Kidney (tissue), 14 donors: ENCODE results near the gene TMEM252. TPM values are rescaled to one million over a fixed set of nuclear protein-coding genes. Genes with fewer than 3 reads are reported as not detected.

Source experiments
- DNase-seq, 5 donors: peaks; one replicate each; pipeline ENCODE4 v3.0.0-alpha.2; 2013 to 2020
- FAIRE-seq: peaks from 2 replicates; lab custom pipeline; 2012; peaks lifted over from hg19 to GRCh38; lab: Jason Lieb, UNC
- H3K27ac ChIP-seq, 2 donors: one replicate each; pipeline ENCODE4 v1.7.0; 2013; ENCODE audit warnings: low read depth in 2 of 2, low read length in 2 of 2, inconsistent platforms in 1 of 2
- H3K27me3 ChIP-seq: one replicate; pipeline ENCODE4 v1.7.1; 2013; ENCODE audit warnings: low read length, inconsistent platforms; ENCODE audit not compliant: control insufficient read depth, insufficient read depth
- H3K36me3 ChIP-seq, 3 donors: one replicate each; pipeline versions ENCODE4 v1.7.0 to v1.7.1; 2013; ENCODE audit warnings: low read length in 3 of 3, control low read depth in 1 of 3, inconsistent platforms in 1 of 3; ENCODE audit not compliant: insufficient read depth in 3 of 3, control insufficient read depth in 2 of 3
- H3K4me1 ChIP-seq, 3 donors: one replicate each; pipeline versions ENCODE4 v1.7.0 to v1.7.1; 2013; ENCODE audit warnings: low read length in 3 of 3, inconsistent platforms in 1 of 3, low read depth in 1 of 3; ENCODE audit not compliant: control insufficient read depth in 2 of 3, insufficient read depth in 2 of 3
- H3K4me3 ChIP-seq, 3 donors: one replicate each; pipeline versions ENCODE4 v1.7.0 to v1.8.1; 2013; ENCODE audit warnings: low read length in 3 of 3, control low read depth in 1 of 3, inconsistent platforms in 1 of 3
- H3K9ac ChIP-seq, 3 donors: one replicate each; pipeline versions ENCODE4 v1.7.0 to v1.7.1; 2013; ENCODE audit warnings: low read length in 3 of 3, control low read depth in 1 of 3, inconsistent platforms in 1 of 3
- H3K9me3 ChIP-seq, 3 donors: one replicate each; pipeline versions ENCODE4 v1.7.0 to v1.7.1; 2013; ENCODE audit warnings: low read length in 3 of 3, control low read depth in 1 of 3, inconsistent platforms in 1 of 3; ENCODE audit not compliant: control insufficient read depth in 2 of 3, insufficient read depth in 1 of 3
- CTCF ChIP-seq: IDR thresholded peaks from 3 replicates; pipeline ENCODE4 v1.5.1; 2012; ENCODE audit warnings: mild to moderate bottlenecking, moderate library complexity, borderline replicate concordance; ENCODE audit not compliant: insufficient read depth; ENCODE audit errors: extremely low read depth
- intact Hi-C: fragments of 100-400 bp; cut with DNase I; formaldehyde crosslinking; loops from one replicate; pipeline ENCODE4 v1.11.1; 2022
- polyA plus RNA-seq: library from polyadenylated mRNA; stranded (reverse); fragments of 350-450 nt; fragmentation: Illumina TruSeq; extraction: RNeasy Lipid Tissue Mini Kit (QIAGEN cat#74804); gene quantifications from one replicate; pipeline ENCODE4 v1.2.3, GENCODE V29; 2014; ENCODE audit warnings: low read depth, low replicate concordance; ENCODE audit not compliant: insufficient read depth
- total RNA-seq: library from RNA; stranded (reverse); fragmentation: NEBNext Ultra II Directional; extraction: Animal tissue kit (Norgen Biotek cat#: 25700); gene quantifications from one replicate; pipeline ENCODE4 v1.2.1, GENCODE V29; 2021
- donor health status: control.
- donor health status: control.
- donor health status: control.
- donor health status: control.
- donor health status: control.
- donor health status: DM: yes; HTN: yes; CAD: no.
- donor health status: Normal renal cell carcinoma (clear cell type).

TMEM252 gene
- total and polyA plus RNA-seq, 2 donors from 2014 or later = 3.4 to 111 TPM

GRCh38 chr9:68493541-68493940 is 47.1 kb downstream of the TMEM252 start:
- intact Hi-C loops = no loop called here
- Histone ChIP-seq H3K27ac (no peak overlapping the region), H3K4me1 (no peaks in the 10 kb centered on the region), H3K9me3 (no peaks in the 10 kb centered on the region), H3K4me3 (no peak overlapping the region), H3K36me3 (no peaks in the 10 kb centered on the region), H3K27me3 (no peaks in the 10 kb centered on the region), H3K9ac (no peak overlapping the region)
- DNase-seq (no peak), FAIRE-seq (no peak)
- TF ChIP-seq CTCF = no peak

GRCh38 chr9:68492806-68493205 is 47.9 kb downstream of the TMEM252 start:
- Histone ChIP-seq H3K27ac (no peak overlapping the region), H3K9ac (no peak overlapping the region), H3K4me3 (no peak overlapping the region), H3K36me3 (no peaks in the 10 kb centered on the region), H3K4me1 (no peaks in the 10 kb centered on the region), H3K27me3 (no peaks in the 10 kb centered on the region), H3K9me3 (no peaks in the 10 kb centered on the region)
- intact Hi-C loops = no loop called here
- TF ChIP-seq CTCF = no peak
- FAIRE-seq (no peak), DNase-seq (no peak)

- Histone ChIP-seq H3K9me3 (peaks cover 0 to 6% (median 5%) of the 10 kb centered on the region in 3 donors), H3K4me3 (no peak overlapping the region), H3K4me1 (no peaks in the 10 kb centered on the region), H3K9ac (no peak overlapping the region), H3K27ac (no peak overlapping the region), H3K27me3 (no peaks in the 10 kb centered on the region), H3K36me3 (peaks cover 0 to 5% (median 0%) of the 10 kb centered on the region in 3 donors)
- TF ChIP-seq CTCF = no peak
- DNase-seq = peak in 2 of 5 donors; percentile 49
- intact Hi-C loops = no loop called here
- FAIRE-seq = no peak
Measured at GRCh38 chr9:68489646-68490045, 51.0 kb downstream of the TMEM252 start.

- H3K27me3 ChIP-seq = no peaks in the 10 kb centered on the region
- H3K27ac ChIP-seq = no peak overlapping the region
- H3K4me1 ChIP-seq = no peaks in the 10 kb centered on the region
- peaks cover 0 to 6% (median 5%) of the 10 kb centered on the region in 3 donors for H3K9me3 ChIP-seq
- H3K36me3 ChIP-seq = peaks cover 0 to 5% (median 0%) of the 10 kb centered on the region in 3 donors
- TF ChIP-seq CTCF = no peak
- DNase-seq = no peak
- H3K9ac ChIP-seq = no peak overlapping the region
- FAIRE-seq = no peak
- intact Hi-C loops = no loop called here
- no peak overlapping the region for H3K4me3 ChIP-seq
Measured at GRCh38 chr9:68488126-68488525, 52.6 kb downstream of the TMEM252 start.
